ENCODE measurements around the gene SYT1. TPM values are rescaled to one million over a fixed set of nuclear protein-coding genes. Genes with fewer than 3 reads are reported as not detected.

The SYT1 gene
- total and polyA plus RNA-seq, 12 donors, result 0.03 to 0.36 (median 0.15) TPM; not detected in 5

DNA sequence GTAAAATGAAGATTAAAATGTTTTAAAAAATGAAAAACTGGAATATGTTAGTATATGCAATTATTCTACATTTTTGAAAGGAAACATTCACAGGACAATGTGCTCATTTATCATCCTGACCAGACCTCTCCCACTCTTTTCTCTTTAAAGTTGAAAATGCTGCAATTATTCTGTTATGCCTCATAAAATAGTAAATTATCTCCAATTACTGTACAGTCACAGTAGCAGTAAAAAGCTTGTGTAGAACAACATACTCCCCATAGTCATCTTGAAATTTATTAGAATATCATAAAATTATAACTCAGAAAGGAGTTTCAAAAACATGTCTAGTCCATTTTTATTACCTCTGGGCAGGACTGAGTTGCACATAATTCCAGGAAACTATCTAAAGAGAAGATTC lies 250.3 kb downstream of the SYT1 start:
- Histone ChIP-seq H3K27me3 (no peaks in the 10 kb centered on the region), H3K9me3 (no peaks in the 10 kb centered on the region), H3K36me3 (no peaks in the 10 kb centered on the region), H3K4me1 (no peaks in the 10 kb centered on the region), H3K27ac (no peak overlapping the region), H3K4me3 (no peak overlapping the region)
- DNase-seq, result no peak
- no peak for ATAC-seq
- TF ChIP-seq, protein P1, sequence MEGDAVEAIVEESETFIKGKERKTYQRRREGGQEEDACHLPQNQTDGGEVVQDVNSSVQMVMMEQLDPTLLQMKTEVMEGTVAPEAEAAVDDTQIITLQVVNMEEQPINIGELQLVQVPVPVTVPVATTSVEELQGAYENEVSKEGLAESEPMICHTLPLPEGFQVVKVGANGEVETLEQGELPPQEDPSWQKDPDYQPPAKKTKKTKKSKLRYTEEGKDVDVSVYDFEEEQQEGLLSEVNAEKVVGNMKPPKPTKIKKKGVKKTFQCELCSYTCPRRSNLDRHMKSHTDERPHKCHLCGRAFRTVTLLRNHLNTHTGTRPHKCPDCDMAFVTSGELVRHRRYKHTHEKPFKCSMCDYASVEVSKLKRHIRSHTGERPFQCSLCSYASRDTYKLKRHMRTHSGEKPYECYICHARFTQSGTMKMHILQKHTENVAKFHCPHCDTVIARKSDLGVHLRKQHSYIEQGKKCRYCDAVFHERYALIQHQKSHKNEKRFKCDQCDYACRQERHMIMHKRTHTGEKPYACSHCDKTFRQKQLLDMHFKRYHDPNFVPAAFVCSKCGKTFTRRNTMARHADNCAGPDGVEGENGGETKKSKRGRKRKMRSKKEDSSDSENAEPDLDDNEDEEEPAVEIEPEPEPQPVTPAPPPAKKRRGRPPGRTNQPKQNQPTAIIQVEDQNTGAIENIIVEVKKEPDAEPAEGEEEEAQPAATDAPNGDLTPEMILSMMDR (IDR thresholded peaks at IDR 0.05), result no peak
- intact Hi-C loops (cut with DNase I), result no loop called here

GRCh38 chr12:79115743-79116142 lies 251.2 kb downstream of the SYT1 start:
- no peaks in the 10 kb centered on the region for H3K4me1 ChIP-seq
- H3K4me3 ChIP-seq, result no peak overlapping the region
- DNase-seq (no peak), ATAC-seq (no peak)
- no peaks in the 10 kb centered on the region for H3K27me3 ChIP-seq
- no peak overlapping the region for H3K27ac ChIP-seq
- intact Hi-C loops (cut with DNase I), result no loop called here
- no peaks in the 10 kb centered on the region for H3K36me3 ChIP-seq
- TF ChIP-seq, protein P1 (IDR thresholded peaks at IDR 0.05), result no peak
- no peaks in the 10 kb centered on the region for H3K9me3 ChIP-seq

- no peaks in the 10 kb centered on the region for H3K36me3 ChIP-seq
- TF ChIP-seq, protein P1 (IDR thresholded peaks at IDR 0.05), result no peak
- intact Hi-C loops (cut with DNase I), result no loop called here
- no peaks in the 10 kb centered on the region for H3K4me1 ChIP-seq
- no peaks in the 10 kb centered on the region for H3K9me3 ChIP-seq
- DNase-seq (no peak), ATAC-seq (no peak)
- no peak overlapping the region for H3K27ac ChIP-seq
- 90 to 92% methylated on average over 4 of the region's 4 CpGs for WGBS, 2 donors
- no peak overlapping the region for H3K4me3 ChIP-seq
- H3K27me3 ChIP-seq, result peaks cover 0 to 2% (median 0%) of the 10 kb centered on the region in 7 donors
Measured at GRCh38 chr12:79119796-79120195, 255.2 kb downstream of the SYT1 start.

GRCh38 chr12:79121486-79121885 lies 256.9 kb downstream of the SYT1 start:
- ATAC-seq (no peak), DNase-seq (no peak)
- intact Hi-C loops (cut with DNase I), result no loop called here
- 81 to 84% methylated on average over 3 of the region's 3 CpGs for WGBS, 2 donors
- Histone ChIP-seq H3K4me3 (no peak overlapping the region), H3K36me3 (no peaks in the 10 kb centered on the region), H3K9me3 (no peaks in the 10 kb centered on the region), H3K4me1 (no peaks in the 10 kb centered on the region), H3K27ac (no peak overlapping the region), H3K27me3 (peaks cover 0 to 2% (median 0%) of the 10 kb centered on the region in 7 donors)
- TF ChIP-seq, protein P1 (IDR thresholded peaks at IDR 0.05), result peak in 4 of 9 donors; percentile 6 to 29 (median 18)

DNA sequence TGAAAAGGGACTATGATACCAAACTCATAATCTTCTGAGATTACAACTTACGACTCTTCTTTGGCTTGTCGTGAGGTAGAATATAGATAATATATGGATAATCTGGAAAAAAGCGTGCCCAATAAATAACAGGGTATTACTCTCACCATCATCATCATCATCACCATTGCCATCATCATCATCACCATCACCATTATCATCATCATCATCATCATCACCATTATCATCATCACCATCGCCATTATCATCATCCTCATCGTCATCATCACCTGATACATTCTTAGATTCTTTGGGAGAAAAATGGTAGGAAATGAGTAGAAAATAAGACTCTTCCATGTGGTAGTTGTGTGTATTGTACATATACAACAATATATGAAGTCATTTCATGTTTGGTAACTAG lies 259.8 kb downstream of the SYT1 start:
- Histone ChIP-seq H3K36me3 (no peaks in the 10 kb centered on the region), H3K27ac (no peak overlapping the region), H3K27me3 (peaks cover 0 to 2% (median 0%) of the 10 kb centered on the region in 7 donors), H3K9me3 (no peaks in the 10 kb centered on the region), H3K4me1 (no peaks in the 10 kb centered on the region), H3K4me3 (no peak overlapping the region)
- DNase-seq, result no peak
- TF ChIP-seq, protein P1 (IDR thresholded peaks at IDR 0.05), result no peak
- ATAC-seq, result no peak
- intact Hi-C loops (cut with DNase I), result no loop called here
- WGBS, 2 donors, result 95% methylated on average over 5 of the region's 5 CpGs

All from heart right ventricle (tissue), 16 donors.